Spleen (tissue), 7 donors: ENCODE measurements around the gene SARNP.

ENCODE experiments used
- POLR2A ChIP-seq, 3 donors: fragments of 450-650 bp; IDR thresholded peaks; one replicate each; pipeline ENCODE4 v1.5.1; 2017; ENCODE audit warnings: antibody characterized with exemption in 3 of 3, mild to moderate bottlenecking in 1 of 3
- TF ChIP-seq, protein P1 (sequence below), 11 experiments: fragments of 200-600 bp in 7 of 11; fragments of 450-650 bp in 4 of 11; sonication (generic) in 4 of 11; IDR thresholded peaks in 8 of 11; conservative IDR thresholded peaks in 3 of 11; 1 replicate in 7 of 11; 2 replicates in 4 of 11; pipeline versions ENCODE4 v1.4.0 to v1.8.0; 2016 to 2021; ENCODE audit warnings: antibody characterized with exemption in 11 of 11, inconsistent platforms in 4 of 11, mild to moderate bottlenecking in 1 of 11
- donor health status: DM: no; HTN: no; CAD: no; lungs with moderate emphysema.
- donor health status: DM: no; HTN: no; CAD: no.
- donor health status: DM: no; HTN: no; CAD: no.

DNA sequence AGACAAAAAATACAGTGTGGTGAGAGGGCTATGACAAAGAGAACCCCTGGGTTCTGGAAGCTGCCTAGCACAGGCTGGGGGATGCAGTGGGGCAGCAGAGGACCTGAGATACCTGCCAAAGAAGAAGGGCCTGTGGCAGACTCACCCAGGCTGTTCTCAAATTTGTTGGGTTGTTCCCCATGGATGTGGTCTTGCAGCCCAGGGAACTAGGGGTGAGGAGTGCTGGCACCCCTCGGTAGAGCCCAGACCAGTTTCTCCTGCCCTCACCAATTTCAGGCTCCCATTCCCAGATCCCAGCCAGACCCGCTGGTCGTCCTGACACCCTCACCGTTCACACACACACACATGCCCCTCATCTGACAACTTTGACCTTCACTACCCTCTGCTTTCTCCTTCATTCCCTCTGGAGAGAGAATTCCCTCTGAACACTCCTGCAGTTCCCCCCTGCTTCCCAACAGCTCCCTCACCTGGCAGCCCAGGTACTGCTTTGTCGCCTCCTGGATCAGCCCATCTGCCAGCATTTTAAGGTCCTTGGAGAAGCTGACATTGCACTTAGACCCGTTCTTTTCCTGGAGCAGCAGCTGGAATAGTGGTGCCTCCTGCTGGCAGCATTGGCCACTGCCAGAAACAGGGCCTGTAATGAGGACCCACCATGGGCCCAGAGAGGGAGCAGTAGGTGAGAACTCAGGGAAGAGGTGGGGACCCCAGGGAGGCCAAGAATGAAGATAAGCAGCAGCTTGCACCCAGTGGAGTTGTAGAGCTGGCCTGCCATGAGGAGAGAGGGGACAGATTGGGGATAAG is 80.5 kb downstream of the SARNP start:
- TF ChIP-seq POLR2A (IDR thresholded peaks at IDR 0.05): no peak
- TF ChIP-seq, protein P1, sequence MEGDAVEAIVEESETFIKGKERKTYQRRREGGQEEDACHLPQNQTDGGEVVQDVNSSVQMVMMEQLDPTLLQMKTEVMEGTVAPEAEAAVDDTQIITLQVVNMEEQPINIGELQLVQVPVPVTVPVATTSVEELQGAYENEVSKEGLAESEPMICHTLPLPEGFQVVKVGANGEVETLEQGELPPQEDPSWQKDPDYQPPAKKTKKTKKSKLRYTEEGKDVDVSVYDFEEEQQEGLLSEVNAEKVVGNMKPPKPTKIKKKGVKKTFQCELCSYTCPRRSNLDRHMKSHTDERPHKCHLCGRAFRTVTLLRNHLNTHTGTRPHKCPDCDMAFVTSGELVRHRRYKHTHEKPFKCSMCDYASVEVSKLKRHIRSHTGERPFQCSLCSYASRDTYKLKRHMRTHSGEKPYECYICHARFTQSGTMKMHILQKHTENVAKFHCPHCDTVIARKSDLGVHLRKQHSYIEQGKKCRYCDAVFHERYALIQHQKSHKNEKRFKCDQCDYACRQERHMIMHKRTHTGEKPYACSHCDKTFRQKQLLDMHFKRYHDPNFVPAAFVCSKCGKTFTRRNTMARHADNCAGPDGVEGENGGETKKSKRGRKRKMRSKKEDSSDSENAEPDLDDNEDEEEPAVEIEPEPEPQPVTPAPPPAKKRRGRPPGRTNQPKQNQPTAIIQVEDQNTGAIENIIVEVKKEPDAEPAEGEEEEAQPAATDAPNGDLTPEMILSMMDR (IDR thresholded peaks at IDR 0.05 in 8 of 11, conservative IDR thresholded peaks at IDR 0.05 in 3 of 11): peak; percentile 60 to 86 (median 79)
